ENCODE data around the gene EHMT1.
"Not testable (repeated sequence)": the region's sequence is repeated elsewhere in the genome, so short reads cannot be mapped to it uniquely, and the experiment has no call there.

EHMT1 gene

DNA sequence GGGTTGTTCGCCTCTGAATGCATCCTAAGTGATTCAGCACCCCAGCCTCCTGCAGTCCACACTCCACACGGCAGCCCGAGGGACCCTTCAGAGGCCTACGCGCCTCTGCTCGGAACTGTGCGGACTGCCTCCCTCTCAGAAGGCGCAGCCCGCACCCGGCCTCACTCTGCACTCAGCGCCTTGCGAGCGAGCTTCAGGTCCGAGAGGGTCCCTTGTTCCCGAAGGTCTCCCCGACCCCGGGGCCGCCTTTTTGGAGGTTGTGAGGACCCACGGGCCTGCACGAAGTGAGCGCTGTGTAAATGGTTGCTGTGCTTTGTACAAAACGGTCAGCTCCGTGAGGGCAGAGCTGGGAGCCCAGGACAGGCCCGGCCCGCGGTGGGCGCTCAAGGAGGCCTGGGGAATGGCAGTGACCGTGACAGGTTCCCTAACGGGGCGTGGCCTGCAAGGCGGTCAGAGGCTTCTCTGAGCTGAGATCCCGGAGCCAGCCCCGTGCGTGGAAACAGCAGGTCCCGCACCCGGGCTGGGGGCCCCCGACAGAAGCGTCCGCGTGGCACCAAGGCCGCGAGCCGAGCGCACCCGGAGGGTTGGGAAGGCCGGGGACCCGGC is 258.1 kb downstream of the EHMT1 start:
- Histone ChIP-seq H2AFZ (ENCODE audit: low read length) (no peak overlapping the region), H3K4me2 (ENCODE audit: low read depth, low read length) (no peak overlapping the region), H3K36me3 (replicated peaks; ENCODE audit: insufficient read depth, low read length) (no peaks in the 10 kb centered on the region), H3K9ac (ENCODE audit: low read length) (no peak overlapping the region), H3K27ac (ENCODE audit: low read length) (no peak overlapping the region), H3K9me2 (replicated peaks; ENCODE audit: insufficient read depth, low read length) (no peaks in the 10 kb centered on the region), H3K9me3 (replicated peaks; ENCODE audit: insufficient read depth, low read length) (no peaks in the 10 kb centered on the region), H4K20me1 (ENCODE audit: insufficient read depth, low read length) (no peaks in the 10 kb centered on the region), H3K4me3 (ENCODE audit: low read length) (no peak overlapping the region), H3F3A (ENCODE audit: insufficient read depth, low read length) (no peaks in the 10 kb centered on the region), H3K79me2 (ENCODE audit: low read length) (no peaks in the 10 kb centered on the region), H3K4me1 (ENCODE audit: low read length) (no peaks in the 10 kb centered on the region), H3K27me3 (replicated peaks; ENCODE audit: insufficient read depth, low read length) (peaks cover 46% of the 10 kb centered on the region)
- DNase-seq: no peak
- TF ChIP-seq, protein P1, sequence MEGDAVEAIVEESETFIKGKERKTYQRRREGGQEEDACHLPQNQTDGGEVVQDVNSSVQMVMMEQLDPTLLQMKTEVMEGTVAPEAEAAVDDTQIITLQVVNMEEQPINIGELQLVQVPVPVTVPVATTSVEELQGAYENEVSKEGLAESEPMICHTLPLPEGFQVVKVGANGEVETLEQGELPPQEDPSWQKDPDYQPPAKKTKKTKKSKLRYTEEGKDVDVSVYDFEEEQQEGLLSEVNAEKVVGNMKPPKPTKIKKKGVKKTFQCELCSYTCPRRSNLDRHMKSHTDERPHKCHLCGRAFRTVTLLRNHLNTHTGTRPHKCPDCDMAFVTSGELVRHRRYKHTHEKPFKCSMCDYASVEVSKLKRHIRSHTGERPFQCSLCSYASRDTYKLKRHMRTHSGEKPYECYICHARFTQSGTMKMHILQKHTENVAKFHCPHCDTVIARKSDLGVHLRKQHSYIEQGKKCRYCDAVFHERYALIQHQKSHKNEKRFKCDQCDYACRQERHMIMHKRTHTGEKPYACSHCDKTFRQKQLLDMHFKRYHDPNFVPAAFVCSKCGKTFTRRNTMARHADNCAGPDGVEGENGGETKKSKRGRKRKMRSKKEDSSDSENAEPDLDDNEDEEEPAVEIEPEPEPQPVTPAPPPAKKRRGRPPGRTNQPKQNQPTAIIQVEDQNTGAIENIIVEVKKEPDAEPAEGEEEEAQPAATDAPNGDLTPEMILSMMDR (IDR thresholded peaks at IDR 0.05; ENCODE audit: low read length): no peak
- TF ChIP-seq EZH2phosphoT487 (IDR thresholded peaks at IDR 0.05; ENCODE audit: low read length) (no peak), EZH2 (optimal IDR thresholded peaks at IDR 0.05; ENCODE audit: low read depth, low read length) (no peak)

DNA sequence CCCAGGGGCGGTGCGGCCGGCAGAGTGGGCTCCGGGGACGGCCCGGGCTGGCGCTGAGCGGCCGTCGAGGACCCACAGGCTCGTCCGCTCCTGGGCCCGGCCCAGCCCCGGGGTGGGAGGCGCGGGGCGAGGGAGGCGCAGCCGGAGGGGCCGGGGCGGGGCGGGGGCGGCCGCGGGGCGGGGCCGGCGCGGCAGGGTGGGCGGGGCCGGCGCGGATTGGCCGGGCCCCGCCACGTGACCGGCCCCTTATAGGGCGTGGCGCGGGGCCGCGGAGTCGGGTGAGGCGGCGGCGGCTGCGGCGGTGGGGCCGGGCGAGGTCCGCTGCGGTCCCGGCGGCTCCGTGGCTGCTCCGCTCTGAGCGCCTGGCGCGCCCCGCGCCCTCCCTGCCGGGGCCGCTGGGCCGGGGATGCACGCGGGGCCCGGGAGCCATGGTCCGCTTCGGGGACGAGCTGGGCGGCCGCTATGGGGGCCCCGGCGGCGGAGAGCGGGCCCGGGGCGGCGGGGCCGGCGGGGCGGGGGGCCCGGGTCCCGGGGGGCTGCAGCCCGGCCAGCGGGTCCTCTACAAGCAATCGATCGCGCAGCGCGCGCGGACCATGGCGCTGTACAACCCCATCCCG is 258.8 kb downstream of the EHMT1 start, which contains the start of gene CACNA1B:
CACNA1B (plus strand) TSS at position 277 of the 617 bp plus-strand sequence; CDS start at position 429, 152 bp downstream.
- not testable (repeated sequence) for H3K9me3 ChIP-seq (replicated peaks; ENCODE audit: insufficient read depth, low read length); H3K4me2 ChIP-seq (ENCODE audit: low read depth, low read length); H3K4me3 ChIP-seq (ENCODE audit: low read length); H3K4me1 ChIP-seq (ENCODE audit: low read length); H3F3A ChIP-seq (ENCODE audit: insufficient read depth, low read length); H3K27ac ChIP-seq (ENCODE audit: low read length); H3K9me2 ChIP-seq (replicated peaks; ENCODE audit: insufficient read depth, low read length); H3K36me3 ChIP-seq (replicated peaks; ENCODE audit: insufficient read depth, low read length); H2AFZ ChIP-seq (ENCODE audit: low read length); DNase-seq; H3K9ac ChIP-seq (ENCODE audit: low read length); H4K20me1 ChIP-seq (ENCODE audit: insufficient read depth, low read length); H3K79me2 ChIP-seq (ENCODE audit: low read length)
- H3K27me3 ChIP-seq (replicated peaks; ENCODE audit: insufficient read depth, low read length): peaks cover 43% of the 10 kb centered on the region

DNA sequence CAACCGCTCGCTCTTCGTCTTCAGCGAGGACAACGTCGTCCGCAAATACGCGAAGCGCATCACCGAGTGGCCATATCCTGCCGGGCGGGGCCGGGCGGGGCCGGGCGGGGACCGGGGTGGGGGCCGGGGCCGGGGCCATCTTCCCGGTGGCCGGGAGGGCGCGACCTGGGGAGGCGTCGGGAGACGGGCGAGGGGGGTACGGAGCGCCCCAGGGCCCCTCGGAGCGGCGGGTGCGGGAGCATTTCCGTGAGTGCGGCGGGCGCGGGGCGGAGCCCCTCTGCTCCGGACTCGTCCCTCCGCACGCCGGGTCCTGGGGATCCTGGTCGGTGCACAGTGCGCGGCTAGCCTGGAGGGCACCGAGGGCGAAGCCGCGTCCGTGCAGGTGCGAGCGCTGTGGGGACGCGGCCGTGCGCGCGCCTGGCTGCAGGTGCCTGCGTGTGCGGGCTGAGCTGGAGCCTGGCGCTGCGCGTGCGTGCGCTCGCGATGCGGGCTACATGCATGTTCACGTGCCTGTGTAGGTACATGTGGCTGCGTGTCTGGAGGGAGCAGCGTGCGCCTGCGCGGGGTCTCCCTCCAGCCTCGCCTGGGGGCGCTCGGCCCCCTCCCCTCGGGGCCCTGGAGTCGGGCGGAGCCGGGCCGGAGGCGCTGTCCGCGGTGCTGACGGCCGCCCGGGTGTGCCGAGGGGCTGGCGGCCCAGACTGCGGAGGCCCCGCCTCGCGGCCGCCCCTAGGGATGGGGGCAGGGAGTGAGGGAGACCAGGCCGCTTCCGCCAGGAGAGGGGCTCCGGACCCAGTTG is 259.5 kb downstream of the EHMT1 start:
- Histone ChIP-seq H3K27ac (ENCODE audit: low read length) (no peak overlapping the region), H3K4me3 (ENCODE audit: low read length) (no peak overlapping the region), H3K9me2 (replicated peaks; ENCODE audit: insufficient read depth, low read length) (no peaks in the 10 kb centered on the region), H3K9me3 (replicated peaks; ENCODE audit: insufficient read depth, low read length) (no peaks in the 10 kb centered on the region), H3K79me2 (ENCODE audit: low read length) (no peaks in the 10 kb centered on the region), H4K20me1 (ENCODE audit: insufficient read depth, low read length) (no peaks in the 10 kb centered on the region), H3K36me3 (replicated peaks; ENCODE audit: insufficient read depth, low read length) (no peaks in the 10 kb centered on the region), H3K4me1 (ENCODE audit: low read length) (no peaks in the 10 kb centered on the region), H3K4me2 (ENCODE audit: low read depth, low read length) (no peak overlapping the region), H2AFZ (ENCODE audit: low read length) (no peak overlapping the region), H3K27me3 (replicated peaks; ENCODE audit: insufficient read depth, low read length) (peaks cover 36% of the 10 kb centered on the region), H3F3A (ENCODE audit: insufficient read depth, low read length) (no peaks in the 10 kb centered on the region), H3K9ac (ENCODE audit: low read length) (no peak overlapping the region)
- no peak for DNase-seq
- TF ChIP-seq EZH2 (optimal IDR thresholded peaks at IDR 0.05; ENCODE audit: low read depth, low read length) (no peak), EZH2phosphoT487 (IDR thresholded peaks at IDR 0.05; ENCODE audit: low read length) (no peak)
- TF ChIP-seq, protein P1 (IDR thresholded peaks at IDR 0.05; ENCODE audit: low read length): no peak

Data from MM.1S (cell line).